GM12801 (cell line): ENCODE results near the gene SLC12A6.

Experiments
- CTCF ChIP-seq: IDR thresholded peaks from one replicate; pipeline ENCODE4 v1.5.1; 2011; ENCODE audit warnings: control low read depth; ENCODE audit not compliant: insufficient read length; ENCODE audit errors: extremely low read depth

The SLC12A6 gene

GRCh38 chr15:34279368-34279767 lies 58.2 kb downstream of the SLC12A6 start:
- no peak for TF ChIP-seq CTCF

- TF ChIP-seq CTCF, result no peak
These were observed 61.9 kb downstream of the SLC12A6 start for GRCh38 chr15:34275721-34276120.

GRCh38 chr15:34275154-34275553 lies 62.4 kb downstream of the SLC12A6 start:
- no peak for TF ChIP-seq CTCF

GRCh38 chr15:34271493-34271892 lies 66.1 kb downstream of the SLC12A6 start:
- no peak for TF ChIP-seq CTCF

- TF ChIP-seq CTCF, result no peak
These were observed 70.8 kb downstream of the SLC12A6 start for GRCh38 chr15:34266751-34267150.

GRCh38 chr15:34264076-34264475 lies 73.5 kb downstream of the SLC12A6 start:
- TF ChIP-seq CTCF, result no peak

GRCh38 chr15:34262362-34262761 lies 75.2 kb downstream of the SLC12A6 start:
- no peak for TF ChIP-seq CTCF

- TF ChIP-seq CTCF, result no peak
These were observed 78.0 kb downstream of the SLC12A6 start for GRCh38 chr15:34259566-34259965.
